Measurements from ENCODE around the gene DACH1. TPM values are rescaled to one million over a fixed set of nuclear protein-coding genes. Genes with fewer than 3 reads are reported as not detected.

Gene DACH1
- polyA plus RNA-seq, 4 donors, result 16.5 to 128 (median 110) TPM

- peak; percentile 29 to 67 (median 35) for DNase-seq (ENCODE audit: low read depth in 4 of 4, low spot score in 3 of 4)
Observed at GRCh38 chr13:71448080-71448630, 418.8 kb downstream of the DACH1 start.

- DNase-seq (ENCODE audit: low read depth in 4 of 4, low spot score in 3 of 4), result no peak
Observed at GRCh38 chr13:71437704-71438103, 429.3 kb downstream of the DACH1 start.

GRCh38 chr13:71430681-71431080 lies 436.3 kb downstream of the DACH1 start:
- no peak for DNase-seq (ENCODE audit: low read depth in 4 of 4, low spot score in 3 of 4)

DNA sequence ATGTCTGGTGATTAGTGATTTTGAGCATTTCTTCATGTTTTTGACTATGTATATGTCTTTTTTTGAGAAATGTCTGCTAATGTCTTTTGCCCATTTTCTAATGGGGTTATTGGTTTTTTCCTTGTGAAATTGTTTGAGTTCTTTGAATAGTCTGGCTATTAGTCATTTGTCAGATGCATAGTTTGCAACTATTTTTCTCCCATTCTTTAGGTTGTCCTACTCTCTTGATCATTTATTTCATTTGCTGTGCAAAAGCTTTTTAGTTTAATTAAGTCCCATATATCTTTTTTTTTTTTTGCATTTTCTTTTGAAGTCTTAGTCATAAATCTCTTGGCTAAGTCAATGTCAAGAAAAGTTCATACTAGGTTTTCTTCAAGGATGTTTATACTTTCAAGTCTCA lies 449.8 kb downstream of the DACH1 start:
- DNase-seq (ENCODE audit: low read depth in 4 of 4, low spot score in 3 of 4), result no peak

DNA sequence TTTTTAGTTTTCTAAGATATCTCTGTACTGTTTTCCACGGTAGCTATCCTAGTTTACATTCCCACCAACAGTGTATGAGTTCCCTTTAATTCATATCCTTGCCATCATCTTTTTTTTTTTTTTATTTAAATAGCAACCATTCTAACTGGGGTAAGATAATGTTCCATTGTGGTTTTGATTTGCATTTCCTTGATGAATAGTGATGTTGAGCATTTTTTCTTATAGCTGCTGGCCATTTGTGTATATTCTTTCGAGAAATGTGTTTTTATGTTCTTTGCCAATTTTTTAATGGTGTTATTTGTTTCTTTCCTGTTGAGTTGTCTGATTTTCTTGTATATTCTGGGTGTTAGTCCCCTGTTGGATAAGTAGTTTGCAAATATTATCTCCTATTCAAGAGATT lies 454.8 kb downstream of the DACH1 start:
- no peak for DNase-seq (ENCODE audit: low read depth in 4 of 4, low spot score in 3 of 4)

DNA sequence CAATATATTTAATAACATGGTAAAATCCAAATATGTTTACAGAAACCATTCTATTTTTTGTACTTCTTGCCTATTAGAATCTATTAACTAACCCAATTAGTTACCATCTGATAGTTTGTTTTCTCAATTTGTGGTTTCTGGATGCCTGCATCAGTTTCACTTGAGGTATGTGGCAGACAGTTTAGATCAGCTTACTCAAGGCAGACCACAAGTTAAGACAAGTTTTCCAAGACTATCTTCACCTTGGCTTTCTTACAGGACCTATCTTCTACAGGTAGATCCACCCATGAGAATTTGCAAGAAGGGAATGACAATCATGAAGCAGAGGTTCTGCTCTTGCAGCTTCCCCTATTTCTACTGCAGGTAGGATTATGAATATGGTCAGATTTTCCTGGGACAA lies 458.6 kb downstream of the DACH1 start:
- DNase-seq (ENCODE audit: low read depth in 4 of 4, low spot score in 3 of 4), result no peak

GRCh38 chr13:71399631-71400215 lies 467.3 kb downstream of the DACH1 start:
- DNase-seq (ENCODE audit: low read depth in 4 of 4, low spot score in 3 of 4), result no peak

- no peak for DNase-seq (ENCODE audit: low read depth in 4 of 4, low spot score in 3 of 4)
Observed at GRCh38 chr13:71396149-71396548, 470.9 kb downstream of the DACH1 start.

DNA sequence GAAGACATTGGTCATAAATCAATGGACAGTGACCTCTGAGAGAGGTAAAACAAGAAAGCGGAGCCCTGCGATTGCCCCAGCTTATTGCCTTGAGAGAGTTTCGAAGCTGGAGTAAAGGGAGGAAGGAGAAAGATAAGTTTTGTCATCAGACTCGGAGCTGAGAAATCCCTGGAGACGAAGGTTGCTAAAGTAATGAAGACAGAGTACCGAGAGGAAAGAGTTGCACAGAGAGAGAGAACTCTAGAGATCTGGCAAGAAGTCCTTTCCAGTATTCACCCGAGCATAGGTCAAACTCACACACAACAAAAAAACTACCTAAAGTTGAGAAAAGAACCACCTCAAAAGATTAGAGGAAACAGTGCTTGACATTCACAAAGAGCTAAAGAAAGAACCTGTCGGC lies 472.0 kb downstream of the DACH1 start:
- no peak for DNase-seq (ENCODE audit: low read depth in 4 of 4, low spot score in 3 of 4)

GRCh38 chr13:71394176-71394575 lies 472.8 kb downstream of the DACH1 start:
- no peak for DNase-seq (ENCODE audit: low read depth in 4 of 4, low spot score in 3 of 4)

All from left renal pelvis (tissue), 4 donors.